SK-N-SH treated with all-trans-retinoic acid at 6 μM for 48 hours (cell line): Measurements from ENCODE around the gene SP100.

Source experiments
- ATAC-seq: fragments of 200-7000 bp; cut with Tn5 transposase; 3 replicates; pipeline ENCODE4 v1.9.1; 2020; ENCODE audit warnings: mild to moderate bottlenecking, moderate library complexity
- ARNTL ChIP-seq: fragments of 450-650 bp; formaldehyde crosslinking; IDR thresholded peaks from 2 replicates; pipeline ENCODE4 v1.5.0; 2020; ENCODE audit warnings: low read depth, mild to moderate bottlenecking, moderate library complexity, borderline replicate concordance
- CSDC2 ChIP-seq: fragments of 250-450 bp; sonication (Bioruptor Pico); IDR thresholded peaks from 2 replicates; pipeline ENCODE4 v1.5.0; 2020; ENCODE audit warnings: mild to moderate bottlenecking, moderate library complexity
- ESRRG ChIP-seq: fragments of 250-450 bp; sonication (Bioruptor Pico); IDR thresholded peaks from 2 replicates; pipeline ENCODE4 v1.6.1; 2021; ENCODE audit warnings: mild to moderate bottlenecking
- GLIS3 ChIP-seq: fragments of 250-450 bp; sonication (Bioruptor Pico); IDR thresholded peaks from 2 replicates; pipeline ENCODE4 v1.5.0; 2020; ENCODE audit warnings: mild to moderate bottlenecking, moderate library complexity
- ISL1 ChIP-seq: fragments of 250-450 bp; sonication (Bioruptor Pico); IDR thresholded peaks from 2 replicates; pipeline ENCODE4 v2.1.2; 2022; ENCODE audit warnings: mild to moderate bottlenecking, moderate library complexity
- OSR1 ChIP-seq: fragments of 250-450 bp; sonication (Bioruptor Pico); IDR thresholded peaks from 2 replicates; pipeline ENCODE4 v1.8.0; 2022; ENCODE audit warnings: moderate library complexity, mild to moderate bottlenecking, inconsistent platforms
- PPARA ChIP-seq: fragments of 250-450 bp; sonication (Bioruptor Pico); IDR thresholded peaks from 2 replicates; pipeline ENCODE4 v1.5.0; 2020; ENCODE audit warnings: mild to moderate bottlenecking, borderline replicate concordance
- RARB ChIP-seq: fragments of 250-450 bp; sonication (Bioruptor Pico); IDR thresholded peaks from 2 replicates; pipeline ENCODE4 v1.8.0; 2021; ENCODE audit warnings: mild to moderate bottlenecking, moderate library complexity
- SNAI2 ChIP-seq: fragments of 250-450 bp; sonication (Bioruptor Pico); IDR thresholded peaks from 2 replicates; pipeline ENCODE4 v1.5.0; 2020; ENCODE audit warnings: mild to moderate bottlenecking, moderate library complexity
- TCF4 ChIP-seq: fragments of 250-450 bp; sonication (Bioruptor Pico); IDR thresholded peaks from 2 replicates; pipeline ENCODE4 v1.8.0; 2021; ENCODE audit warnings: mild to moderate bottlenecking, moderate library complexity, borderline replicate concordance
- TSHZ2 ChIP-seq: fragments of 250-450 bp; sonication (Bioruptor Pico); IDR thresholded peaks from 2 replicates; pipeline ENCODE4 v1.5.0; 2020; ENCODE audit warnings: mild to moderate bottlenecking, moderate library complexity
- ZC3H10 ChIP-seq: fragments of 250-450 bp; sonication (Bioruptor Pico); IDR thresholded peaks from 2 replicates; pipeline ENCODE4 v1.5.1; 2021; ENCODE audit warnings: mild to moderate bottlenecking, moderate library complexity
- ZFP3 ChIP-seq: fragments of 250-450 bp; sonication (Bioruptor Pico); IDR thresholded peaks from 2 replicates; pipeline ENCODE4 v1.5.0; 2020; ENCODE audit warnings: mild to moderate bottlenecking, moderate library complexity
- ZFP30 ChIP-seq: fragments of 450-650 bp; formaldehyde crosslinking; IDR thresholded peaks from 2 replicates; pipeline ENCODE4 v1.5.0; 2022; ENCODE audit warnings: mild to moderate bottlenecking, moderate library complexity
- ZNF565 ChIP-seq: fragments of 450-650 bp; formaldehyde crosslinking; conservative IDR thresholded peaks from 2 replicates; pipeline ENCODE4 v1.5.0; 2020; ENCODE audit warnings: low read depth, mild to moderate bottlenecking, moderate library complexity
- ZNF70 ChIP-seq: fragments of 450-650 bp; formaldehyde crosslinking; IDR thresholded peaks from 2 replicates; pipeline ENCODE4 v1.5.0; 2020; ENCODE audit warnings: mild to moderate bottlenecking, moderate library complexity
- ZNF8 ChIP-seq: fragments of 450-650 bp; formaldehyde crosslinking; IDR thresholded peaks from 2 replicates; pipeline ENCODE4 v1.5.0; 2020; ENCODE audit warnings: mild to moderate bottlenecking, moderate library complexity
- TF ChIP-seq, protein P1 (sequence below): fragments of 250-450 bp; sonication (Bioruptor Pico); IDR thresholded peaks from 2 replicates; pipeline ENCODE4 v1.8.0; 2020; ENCODE audit warnings: mild to moderate bottlenecking, moderate library complexity, borderline replicate concordance
- TF ChIP-seq, protein P2 (sequence below): fragments of 250-450 bp; sonication (Bioruptor Pico); IDR thresholded peaks from 2 replicates; pipeline ENCODE4 v1.5.1; 2021; ENCODE audit warnings: mild to moderate bottlenecking, moderate library complexity
- TF ChIP-seq, protein P3 (sequence below): fragments of 250-450 bp; sonication (Bioruptor Pico); IDR thresholded peaks from 2 replicates; pipeline ENCODE4 v1.8.0; 2021; ENCODE audit warnings: low read depth, mild to moderate bottlenecking, moderate library complexity, borderline replicate concordance
- TF ChIP-seq, protein P4 (sequence below): fragments of 250-450 bp; sonication (Bioruptor Pico); IDR thresholded peaks from 2 replicates; pipeline ENCODE4 v1.5.1; 2020; ENCODE audit warnings: low read depth, mild to moderate bottlenecking, moderate library complexity

The SP100 gene

GRCh38 chr2:230492107-230492506, 76.1 kb downstream of the SP100 start:
- TF ChIP-seq, protein P1, sequence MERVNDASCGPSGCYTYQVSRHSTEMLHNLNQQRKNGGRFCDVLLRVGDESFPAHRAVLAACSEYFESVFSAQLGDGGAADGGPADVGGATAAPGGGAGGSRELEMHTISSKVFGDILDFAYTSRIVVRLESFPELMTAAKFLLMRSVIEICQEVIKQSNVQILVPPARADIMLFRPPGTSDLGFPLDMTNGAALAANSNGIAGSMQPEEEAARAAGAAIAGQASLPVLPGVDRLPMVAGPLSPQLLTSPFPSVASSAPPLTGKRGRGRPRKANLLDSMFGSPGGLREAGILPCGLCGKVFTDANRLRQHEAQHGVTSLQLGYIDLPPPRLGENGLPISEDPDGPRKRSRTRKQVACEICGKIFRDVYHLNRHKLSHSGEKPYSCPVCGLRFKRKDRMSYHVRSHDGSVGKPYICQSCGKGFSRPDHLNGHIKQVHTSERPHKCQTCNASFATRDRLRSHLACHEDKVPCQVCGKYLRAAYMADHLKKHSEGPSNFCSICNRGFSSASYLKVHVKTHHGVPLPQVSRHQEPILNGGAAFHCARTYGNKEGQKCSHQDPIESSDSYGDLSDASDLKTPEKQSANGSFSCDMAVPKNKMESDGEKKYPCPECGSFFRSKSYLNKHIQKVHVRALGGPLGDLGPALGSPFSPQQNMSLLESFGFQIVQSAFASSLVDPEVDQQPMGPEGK, result no peak
- TF ChIP-seq ZNF70 (CRISPR knock-in tag), result no peak
- no peak for TF ChIP-seq TCF4 (CRISPR knock-in tag)
- no peak for TF ChIP-seq PPARA (CRISPR knock-in tag)
- TF ChIP-seq ZFP30 (CRISPR knock-in tag), result no peak
- TF ChIP-seq ARNTL, result no peak
- ATAC-seq, result no peak

GRCh38 chr2:230494980-230495379, 79.0 kb downstream of the SP100 start:
- ATAC-seq, result no peak

More at GRCh38 chr2:230494980-230495379, 79.0 kb downstream of the SP100 start:
- no peak for TF ChIP-seq ARNTL
- no peak for TF ChIP-seq GLIS3 (CRISPR knock-in tag)
- TF ChIP-seq ESRRG, result no peak
- TF ChIP-seq ZFP30 (CRISPR knock-in tag), result no peak
- no peak for TF ChIP-seq CSDC2 (CRISPR knock-in tag)
- no peak for TF ChIP-seq ZNF8 (CRISPR knock-in tag)
- no peak for TF ChIP-seq ISL1 (CRISPR knock-in tag)
- no peak for TF ChIP-seq ZNF70 (CRISPR knock-in tag)
- no peak for TF ChIP-seq ZNF565
- no peak for TF ChIP-seq ZC3H10 (CRISPR knock-in tag)
- no peak for TF ChIP-seq TSHZ2 (CRISPR knock-in tag)
- TF ChIP-seq, protein P2, sequence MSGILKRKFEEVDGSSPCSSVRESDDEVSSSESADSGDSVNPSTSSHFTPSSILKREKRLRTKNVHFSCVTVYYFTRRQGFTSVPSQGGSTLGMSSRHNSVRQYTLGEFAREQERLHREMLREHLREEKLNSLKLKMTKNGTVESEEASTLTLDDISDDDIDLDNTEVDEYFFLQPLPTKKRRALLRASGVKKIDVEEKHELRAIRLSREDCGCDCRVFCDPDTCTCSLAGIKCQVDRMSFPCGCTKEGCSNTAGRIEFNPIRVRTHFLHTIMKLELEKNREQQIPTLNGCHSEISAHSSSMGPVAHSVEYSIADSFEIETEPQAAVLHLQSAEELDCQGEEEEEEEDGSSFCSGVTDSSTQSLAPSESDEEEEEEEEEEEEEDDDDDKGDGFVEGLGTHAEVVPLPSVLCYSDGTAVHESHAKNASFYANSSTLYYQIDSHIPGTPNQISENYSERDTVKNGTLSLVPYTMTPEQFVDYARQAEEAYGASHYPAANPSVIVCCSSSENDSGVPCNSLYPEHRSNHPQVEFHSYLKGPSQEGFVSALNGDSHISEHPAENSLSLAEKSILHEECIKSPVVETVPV (CRISPR knock-in tag), result no peak
- no peak for TF ChIP-seq TCF4 (CRISPR knock-in tag)
- TF ChIP-seq, protein P3, sequence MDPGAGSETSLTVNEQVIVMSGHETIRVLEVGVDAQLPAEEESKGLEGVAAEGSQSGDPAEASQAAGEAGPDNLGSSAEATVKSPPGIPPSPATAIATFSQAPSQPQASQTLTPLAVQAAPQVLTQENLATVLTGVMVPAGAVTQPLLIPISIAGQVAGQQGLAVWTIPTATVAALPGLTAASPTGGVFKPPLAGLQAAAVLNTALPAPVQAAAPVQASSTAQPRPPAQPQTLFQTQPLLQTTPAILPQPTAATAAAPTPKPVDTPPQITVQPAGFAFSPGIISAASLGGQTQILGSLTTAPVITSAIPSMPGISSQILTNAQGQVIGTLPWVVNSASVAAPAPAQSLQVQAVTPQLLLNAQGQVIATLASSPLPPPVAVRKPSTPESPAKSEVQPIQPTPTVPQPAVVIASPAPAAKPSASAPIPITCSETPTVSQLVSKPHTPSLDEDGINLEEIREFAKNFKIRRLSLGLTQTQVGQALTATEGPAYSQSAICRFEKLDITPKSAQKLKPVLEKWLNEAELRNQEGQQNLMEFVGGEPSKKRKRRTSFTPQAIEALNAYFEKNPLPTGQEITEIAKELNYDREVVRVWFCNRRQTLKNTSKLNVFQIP, result no peak
- TF ChIP-seq OSR1 (CRISPR knock-in tag), result no peak
- TF ChIP-seq ZFP3, result no peak
- no peak for TF ChIP-seq RARB
- TF ChIP-seq, protein P4, sequence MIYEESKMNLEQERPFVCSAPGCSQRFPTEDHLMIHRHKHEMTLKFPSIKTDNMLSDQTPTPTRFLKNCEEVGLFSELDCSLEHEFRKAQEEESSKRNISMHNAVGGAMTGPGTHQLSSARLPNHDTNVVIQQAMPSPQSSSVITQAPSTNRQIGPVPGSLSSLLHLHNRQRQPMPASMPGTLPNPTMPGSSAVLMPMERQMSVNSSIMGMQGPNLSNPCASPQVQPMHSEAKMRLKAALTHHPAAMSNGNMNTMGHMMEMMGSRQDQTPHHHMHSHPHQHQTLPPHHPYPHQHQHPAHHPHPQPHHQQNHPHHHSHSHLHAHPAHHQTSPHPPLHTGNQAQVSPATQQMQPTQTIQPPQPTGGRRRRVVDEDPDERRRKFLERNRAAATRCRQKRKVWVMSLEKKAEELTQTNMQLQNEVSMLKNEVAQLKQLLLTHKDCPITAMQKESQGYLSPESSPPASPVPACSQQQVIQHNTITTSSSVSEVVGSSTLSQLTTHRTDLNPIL (CRISPR knock-in tag), result no peak
- TF ChIP-seq, protein P1, result no peak
- no peak for TF ChIP-seq SNAI2
